HepG2 (cell line): ENCODE measurements around the gene WDR87. TPM values are rescaled to one million over a fixed set of nuclear protein-coding genes. Genes with fewer than 3 reads are reported as not detected.

ENCODE experiments used
- ATAC-seq: fragments of 200-7000 bp; cut with Tn5 transposase; 3 replicates; pipeline ENCODE4 v1.9.1; 2020; ENCODE audit warnings: mild to moderate bottlenecking, moderate library complexity
- BruUV-seq: library from RNA; stranded (reverse); fragments of 400-500 nt; replicated peaks from 2 replicates; lab custom pipeline; 2021; lab: Mats Ljungman, UMichigan
- CTCF ChIA-PET: fragments of 300-600 bp; formaldehyde crosslinking; extraction: SDS; loops from one replicate; lab custom pipeline; 2021; ENCODE audit warnings: low total read pairs, inconsistent platforms, low intra/inter-chr PET ratio; lab: Yijun Ruan, JAX
- POLR2A ChIA-PET: fragments of 350-600 bp; sonication (Branson Sonifier 250); formaldehyde crosslinking; loops from one replicate; lab custom pipeline; 2020; ENCODE audit warnings: antibody characterized with exemption, inconsistent platforms; lab: Yijun Ruan, JAX
- DNase-seq: peaks from one replicate; pipeline ENCODE4 v3.0.0-alpha.2; 2015; ENCODE audit warnings: low spot score
- FAIRE-seq: peaks from 3 replicates; lab custom pipeline; 2011; peaks lifted over from hg19 to GRCh38; lab: Jason Lieb, UNC
- H2AFZ ChIP-seq: one replicate; pipeline ENCODE4 v1.6.1; 2011; ENCODE audit warnings: low read length, inconsistent platforms
- H3K27ac ChIP-seq: fragments of 300-600 bp; 3 replicates; pipeline ENCODE4 v1.8.0; 2011; ENCODE audit warnings: mixed run types, mild to moderate bottlenecking, mixed read lengths, low read length, inconsistent platforms; ENCODE audit not compliant: insufficient read depth; ENCODE audit errors: extremely low read length
- H3K27me3 ChIP-seq, 2 experiments: fragments of 200-600 bp in 1 of 2; 2 replicates in 1 of 2; 3 replicates in 1 of 2; pipeline versions ENCODE4 v1.6.0 to v1.8.0; 2011; ENCODE audit warnings: low read length in 2 of 2, mild to moderate bottlenecking in 2 of 2, moderate library complexity in 2 of 2, inconsistent platforms in 1 of 2; ENCODE audit not compliant: insufficient read depth in 2 of 2, control insufficient read depth in 1 of 2
- H3K36me3 ChIP-seq, 2 experiments: fragments of 200-600 bp in 1 of 2; replicated peaks in 1 of 2; 2 replicates in 1 of 2; 3 replicates in 1 of 2; pipeline versions ENCODE4 v1.5.1 to v1.8.0; 2011; ENCODE audit warnings: low read length in 2 of 2, inconsistent platforms in 1 of 2; ENCODE audit not compliant: insufficient read depth in 2 of 2, control insufficient read depth in 1 of 2
- H3K4me1 ChIP-seq: 2 replicates; pipeline ENCODE4 v1.5.1; 2012; ENCODE audit warnings: low read length, inconsistent platforms; ENCODE audit not compliant: insufficient read depth
- H3K4me2 ChIP-seq: 2 replicates; pipeline ENCODE4 v1.6.0; 2011; ENCODE audit warnings: low read depth, low read length, inconsistent platforms
- H3K4me3 ChIP-seq, 3 experiments: fragments of 200-600 bp in 1 of 3; sonication (generic), shearing (Covaris generic) in 1 of 3; replicated peaks in 1 of 3; 2 replicates each; pipeline ENCODE4 v1.5.1; 2011 to 2016; ENCODE audit warnings: low read length in 3 of 3, inconsistent platforms in 2 of 3, low read depth in 2 of 3, mild to moderate bottlenecking in 2 of 3, control low read depth in 1 of 3, mixed read lengths in 1 of 3; ENCODE audit not compliant: insufficient read depth in 1 of 3
- H3K79me2 ChIP-seq: one replicate; pipeline ENCODE4 v1.6.1; 2011; ENCODE audit warnings: low read length, inconsistent platforms; ENCODE audit not compliant: insufficient read depth
- H3K9ac ChIP-seq: 2 replicates; pipeline ENCODE4 v1.6.0; 2011; ENCODE audit warnings: mild to moderate bottlenecking, low read depth, low read length, inconsistent platforms; ENCODE audit not compliant: insufficient read depth
- H3K9me3 ChIP-seq: 2 replicates; pipeline ENCODE4 v1.5.1; 2012; ENCODE audit warnings: mild to moderate bottlenecking, low read length
- H4K20me1 ChIP-seq: 2 replicates; pipeline ENCODE4 v1.6.0; 2011; ENCODE audit warnings: inconsistent platforms, mild to moderate bottlenecking, low read length, moderate library complexity; ENCODE audit not compliant: insufficient read depth
- AKNA ChIP-seq: sonication (generic); formaldehyde crosslinking; IDR thresholded peaks from 2 replicates; pipeline ENCODE4 v1.4.0; 2020; ENCODE audit warnings: missing genetic modification reagents, borderline replicate concordance
- ATM ChIP-seq: fragments of 450-650 bp; IDR thresholded peaks from 2 replicates; pipeline ENCODE4 v1.7.1; 2017; ENCODE audit warnings: mild to moderate bottlenecking, borderline replicate concordance
- BRF2 ChIP-seq: sonication (generic); formaldehyde crosslinking; IDR thresholded peaks from 2 replicates; pipeline ENCODE4 v1.8.1; 2022; ENCODE audit warnings: mild to moderate bottlenecking, missing genetic modification reagents
- CERS6 ChIP-seq: sonication (generic); formaldehyde crosslinking; IDR thresholded peaks from 2 replicates; pipeline ENCODE4 v1.5.0; 2020; ENCODE audit warnings: missing genetic modification reagents
- MLLT10 ChIP-seq: sonication (generic); formaldehyde crosslinking; IDR thresholded peaks from 2 replicates; pipeline ENCODE4 v1.4.0; 2020; ENCODE audit warnings: missing genetic modification reagents
- PAXIP1 ChIP-seq: sonication (generic); formaldehyde crosslinking; conservative IDR thresholded peaks from 2 replicates; pipeline ENCODE4 v1.4.0; 2020; ENCODE audit warnings: mild to moderate bottlenecking, missing genetic modification reagents, moderate library complexity
- UBTF ChIP-seq: sonication (generic); formaldehyde crosslinking; IDR thresholded peaks from 2 replicates; pipeline ENCODE4 v1.4.0; 2020; ENCODE audit warnings: mild to moderate bottlenecking, missing genetic modification reagents
- ZKSCAN8 ChIP-seq: IDR thresholded peaks from 2 replicates; pipeline ENCODE4 v1.6.1; 2016; ENCODE audit warnings: borderline replicate concordance, missing genetic modification reagents, missing compliant biosample characterization
- ZNF296 ChIP-seq: sonication (generic); formaldehyde crosslinking; conservative IDR thresholded peaks from 2 replicates; pipeline ENCODE4 v1.5.0; 2020; ENCODE audit warnings: mild to moderate bottlenecking, missing genetic modification reagents
- ZNF552 ChIP-seq: sonication (generic); formaldehyde crosslinking; IDR thresholded peaks from 2 replicates; pipeline ENCODE4 v1.9.0; 2022; ENCODE audit warnings: missing genetic modification reagents, mild to moderate bottlenecking, borderline replicate concordance
- WGBS: methylation state at CpG from one replicate; pipeline ENCODE4 v1.1.6; 2017; ENCODE audit warnings: low lambda C conversion rate; 5-methylcytosine and 5-hydroxymethylcytosine counted together
- in situ Hi-C: cut with HindIII; loops from 2 replicates; pipeline ENCODE4 v1.10.0; 2017; ENCODE audit warnings: low pct_unique_long_range_greater_than_20kb; ENCODE audit not compliant: extremely low pct_ligation_motif_present
- intact Hi-C: fragments of 100-400 bp; cut with micrococcal nuclease; formaldehyde crosslinking; loops from one replicate; pipeline ENCODE4 v1.10.0; 2022; ENCODE audit not compliant: unreplicated experiment
- polyA plus RNA-seq, 8 experiments: library from polyadenylated mRNA; depleted of rRNA in 3 of 8; stranded (reverse) in 7 of 8; unstranded in 1 of 8; fragments of >200 nt; fragmentation: Illumina TruSeq in 4 of 8; extraction: Trizol in 4 of 8; gene quantifications; 2 replicates each; pipeline versions ENCODE4 v1.2.1 to v1.2.3, GENCODE V29; 2011 to 2016; ENCODE audit warnings: low read depth in 4 of 8, missing spikeins in 1 of 8, mixed read lengths in 1 of 8; ENCODE audit not compliant: insufficient read depth in 1 of 8
- total RNA-seq, 5 experiments: library from RNA; depleted of rRNA; stranded (reverse); fragments of >200 nt; fragmentation: Illumina TruSeq; extraction: Trizol; gene quantifications; 2 replicates each; pipeline ENCODE4 v1.2.3, GENCODE V29; 2016; ENCODE audit warnings: low read depth in 1 of 5

Gene WDR87
- total and polyA plus RNA-seq, 2 of the 13 experiments (the other 11 are each of a cell fraction or from before 2014, with no cell fraction given), result not detected

GRCh38 chr19:37926711-37927110 lies 20.3 kb upstream of the WDR87 start:
- Histone ChIP-seq H3K4me3 (no peak overlapping the region), H2AFZ (no peak overlapping the region), H3K36me3 (no peaks in the 10 kb centered on the region), H4K20me1 (no peaks in the 10 kb centered on the region), H3K9me3 (no peaks in the 10 kb centered on the region), H3K27me3 (no peaks in the 10 kb centered on the region), H3K4me2 (no peak overlapping the region), H3K9ac (no peak overlapping the region), H3K79me2 (peaks cover 10% of the 10 kb centered on the region), H3K27ac (no peak overlapping the region), H3K4me1 (peaks cover 30% of the 10 kb centered on the region)
- ChIA-PET POLR2A (interaction anchor here (1.0 kb wide), 1 partner anchor 21 kb away, joined by 4 read pairs; the partner anchor contains the start of gene WDR87), CTCF (no interaction called here)
- no TSS peak for BruUV-seq
- in situ Hi-C loops, result no loop called here
- DNase-seq (no peak), FAIRE-seq (no peak), ATAC-seq (no peak)
- intact Hi-C loops, result no loop called here
- WGBS, result 94% methylated on average over 4 of the region's 5 CpGs
- TF ChIP-seq ZKSCAN8 (CRISPR knock-in tag) (no peak), AKNA (CRISPR knock-in tag) (no peak), MLLT10 (no peak), UBTF (CRISPR knock-in tag) (no peak), ATM (no peak), ZNF552 (CRISPR knock-in tag) (no peak), CERS6 (CRISPR knock-in tag) (no peak), ZNF296 (CRISPR knock-in tag) (no peak), BRF2 (CRISPR knock-in tag) (no peak), PAXIP1 (no peak)
